GM18868 (cell line): Measurements from ENCODE around the gene NDUFA11.
"Not testable (repeated sequence)": the region's sequence is repeated elsewhere in the genome, so short reads cannot be mapped to it uniquely, and the experiment has no call there.

ENCODE experiments used
- ATAC-seq: cut with Tn5 transposase; IDR thresholded peaks from one replicate; pipeline ENCODE4 v1.9.1; 2021; ENCODE audit warnings: mild to moderate bottlenecking, moderate library complexity; ENCODE audit not compliant: unreplicated experiment

The NDUFA11 gene

DNA sequence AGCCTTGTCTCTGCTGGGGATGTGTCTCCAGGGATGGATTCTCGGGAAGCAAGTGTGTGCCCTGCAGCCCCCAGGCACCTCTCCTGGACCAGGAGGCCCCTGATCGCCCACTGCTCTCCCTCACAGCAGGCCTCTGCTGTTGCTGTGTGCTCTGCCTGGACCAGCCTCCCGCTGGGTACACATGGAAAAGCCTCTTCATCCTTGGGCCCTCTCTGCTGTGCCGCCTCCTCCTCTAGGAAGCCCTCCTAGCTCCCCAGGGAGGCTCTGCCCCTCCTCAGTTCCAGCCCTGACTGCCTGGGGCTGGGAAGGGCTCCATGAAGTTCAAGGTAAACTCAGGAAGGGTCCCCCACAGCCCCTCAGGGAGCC is 12.0 kb downstream of the NDUFA11 start:
- no peak for ATAC-seq

DNA sequence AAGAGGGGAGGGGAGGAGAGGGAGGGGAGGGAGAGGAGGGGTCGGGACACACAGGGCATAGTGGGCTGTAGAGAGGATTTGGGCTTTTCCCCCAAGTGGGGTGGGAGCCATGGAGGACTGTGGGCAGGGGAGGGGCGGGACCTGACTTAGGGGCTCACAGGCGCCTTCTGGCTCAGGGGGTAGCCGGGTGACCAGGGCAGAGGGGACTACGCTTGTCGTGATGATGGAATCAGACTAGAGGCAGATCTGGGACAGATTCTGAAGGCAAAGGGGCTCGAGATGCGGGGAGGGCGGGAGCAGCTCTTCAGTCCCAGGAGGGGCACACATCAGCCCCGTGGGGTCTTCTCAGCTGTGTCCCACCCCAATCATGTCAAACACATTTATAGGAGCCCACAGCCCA is 13.5 kb downstream of the NDUFA11 start:
- ATAC-seq = no peak

DNA sequence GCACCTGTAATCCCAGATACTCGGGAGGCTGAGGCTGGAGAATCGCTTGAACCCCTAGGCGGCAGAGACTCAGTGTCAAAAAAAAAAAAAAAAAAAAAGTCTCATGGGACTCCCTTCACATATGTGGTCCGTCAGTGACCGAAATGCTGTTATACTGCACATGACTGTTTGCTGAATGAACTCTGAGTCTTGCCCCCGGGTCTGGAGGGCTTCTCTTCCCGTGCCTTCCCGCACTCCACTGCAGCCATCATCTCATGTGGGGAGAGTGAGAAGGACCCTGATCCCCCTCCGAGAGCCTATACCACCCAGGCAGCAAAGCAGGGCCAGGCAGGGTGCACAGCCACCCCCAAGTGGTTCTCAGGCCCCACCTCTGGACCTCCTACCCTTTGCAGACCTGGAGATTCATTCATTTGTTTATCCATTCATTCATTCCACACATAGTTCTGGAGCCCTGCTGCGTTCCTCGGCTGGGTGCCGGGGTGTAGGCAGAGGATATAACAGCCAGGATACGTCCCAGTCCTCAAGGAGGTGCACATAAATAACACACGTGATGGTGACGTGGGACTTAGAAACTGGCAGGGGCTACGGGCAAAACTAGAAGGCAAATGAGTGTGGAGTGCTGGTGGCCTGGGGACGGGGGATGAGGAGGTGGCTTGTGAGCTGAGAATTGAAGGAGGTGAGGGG is 14.2 kb downstream of the NDUFA11 start:
- no peak for ATAC-seq

DNA sequence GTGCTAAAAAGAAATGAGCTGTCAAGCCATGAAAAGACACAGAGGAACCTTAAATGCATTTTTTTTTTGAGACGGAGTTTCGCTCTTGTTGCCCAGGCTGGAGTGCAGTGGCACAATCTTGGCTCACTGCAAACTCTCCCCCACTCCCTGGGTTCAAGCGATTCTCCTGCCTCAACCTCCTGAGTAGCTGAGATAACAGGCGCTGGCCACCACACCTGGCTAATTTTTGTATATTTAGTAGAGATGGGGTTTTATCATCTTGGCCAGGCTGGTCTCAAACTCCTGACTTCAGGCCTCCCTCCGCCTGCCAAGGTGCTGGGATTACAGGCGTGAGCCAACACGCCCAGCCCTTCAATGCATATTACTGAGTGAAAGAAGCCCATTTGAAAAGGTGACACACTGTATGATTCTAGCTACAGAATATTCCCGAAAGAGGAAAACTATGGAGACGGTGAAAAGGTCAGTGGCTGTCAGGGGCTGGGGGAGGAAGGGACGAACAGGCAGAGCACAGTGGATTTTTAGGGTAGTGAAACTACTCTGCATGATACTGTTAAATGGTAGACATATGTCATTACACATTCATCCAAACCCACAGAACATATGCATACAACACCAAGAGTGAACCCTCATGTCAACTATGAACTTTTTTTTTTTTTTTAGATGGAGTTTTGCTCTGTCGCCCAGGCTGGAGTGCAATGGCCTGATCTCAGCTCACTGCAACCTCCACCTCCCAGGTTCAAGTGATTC is 19.4 kb downstream of the NDUFA11 start:
- ATAC-seq = not testable (repeated sequence)

DNA sequence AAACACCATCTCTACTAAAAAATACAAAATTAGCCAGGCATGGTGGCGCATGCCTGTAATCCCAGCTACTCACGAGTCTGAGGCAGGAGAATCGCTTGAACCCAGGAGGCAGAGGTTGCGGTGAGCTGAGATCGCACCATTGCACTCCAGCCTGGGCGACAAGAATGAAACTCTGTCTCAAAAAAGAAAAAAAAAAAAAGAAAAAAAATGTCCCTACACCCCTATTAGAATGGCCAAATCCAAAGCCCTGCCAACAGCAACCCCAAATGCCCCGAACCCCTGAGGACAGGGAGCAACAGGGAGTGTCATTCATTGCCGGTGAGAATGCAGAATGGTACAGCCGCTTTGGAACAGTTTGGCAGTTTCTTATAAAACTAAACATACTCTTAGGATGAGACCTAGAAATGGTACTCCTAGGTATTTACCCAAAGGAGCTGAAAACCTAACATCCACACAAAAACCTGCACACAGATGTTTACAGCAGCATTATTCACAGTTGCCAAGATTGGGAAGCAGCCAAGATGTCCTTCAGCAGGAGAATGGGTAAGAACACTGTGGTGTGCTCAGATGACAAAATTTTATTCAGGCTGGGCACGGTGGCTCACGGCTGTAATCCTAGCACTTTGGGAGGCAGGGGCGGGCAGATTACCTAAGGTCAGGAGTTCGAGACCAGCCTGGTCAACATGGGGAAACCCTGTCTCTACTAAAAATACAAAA is 20.3 kb downstream of the NDUFA11 start:
- ATAC-seq = not testable (repeated sequence)

DNA sequence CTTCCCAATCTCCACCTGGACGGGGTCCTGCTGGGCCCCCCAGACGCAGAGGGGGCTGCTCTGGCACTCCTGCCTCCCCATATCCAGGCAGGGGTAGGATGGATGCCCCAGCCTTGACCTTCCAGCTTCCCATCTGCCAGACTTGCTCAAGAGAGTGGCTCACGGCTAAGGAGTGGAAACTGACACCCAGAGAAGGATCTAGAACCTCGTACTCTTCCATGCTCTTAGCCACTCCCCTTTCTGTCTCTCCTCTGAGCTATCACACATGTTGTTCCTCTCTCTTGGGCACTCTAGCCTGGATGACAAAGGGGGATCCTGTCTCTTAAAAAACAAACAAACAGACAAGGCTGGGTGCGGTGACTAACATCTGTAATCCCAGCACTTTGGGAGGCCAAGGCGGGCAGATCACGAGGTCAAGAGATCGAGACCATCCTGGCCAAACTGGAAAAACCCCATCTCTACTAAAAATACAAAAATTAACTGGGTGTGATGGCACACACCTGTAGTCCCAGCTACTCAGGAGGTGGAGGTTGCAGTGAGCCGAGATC is 21.1 kb downstream of the NDUFA11 start:
- no peak for ATAC-seq

DNA sequence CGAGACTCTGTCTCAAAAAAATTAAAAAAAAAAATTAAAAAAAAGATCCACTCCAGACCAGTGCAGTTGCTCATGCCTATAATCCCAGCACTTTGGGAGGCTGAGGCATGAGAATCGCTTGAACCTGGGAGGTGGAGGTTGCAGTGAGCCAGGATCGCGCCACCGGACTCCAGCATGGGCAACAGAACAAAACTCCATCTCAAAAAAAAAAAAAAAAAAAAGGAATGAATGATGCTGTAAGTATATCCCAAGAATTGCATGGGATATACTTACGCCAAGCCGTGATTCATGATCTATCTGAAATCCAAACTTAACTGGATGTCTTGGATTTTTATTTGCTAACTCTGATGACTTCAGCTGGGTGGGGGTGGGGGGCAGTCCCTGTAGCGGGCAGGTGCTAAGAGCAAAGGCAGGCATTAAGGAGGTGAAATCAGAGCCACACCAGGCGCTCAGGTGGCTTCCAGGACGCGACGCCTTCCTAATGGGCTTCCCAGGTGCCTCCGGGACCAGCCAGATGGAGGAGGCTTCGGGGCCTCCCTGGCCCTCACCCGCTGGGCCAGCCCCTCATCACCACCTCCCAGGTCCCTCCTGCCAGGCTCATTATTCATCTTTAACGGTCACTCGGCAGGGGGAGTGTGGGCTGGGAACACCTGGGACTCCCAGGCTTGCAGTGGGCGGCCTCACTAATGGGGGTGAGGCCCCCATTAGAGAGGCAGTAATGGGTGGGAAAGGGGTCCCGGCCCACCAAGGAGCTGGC is 21.9 kb downstream of the NDUFA11 start:
- no peak for ATAC-seq

DNA sequence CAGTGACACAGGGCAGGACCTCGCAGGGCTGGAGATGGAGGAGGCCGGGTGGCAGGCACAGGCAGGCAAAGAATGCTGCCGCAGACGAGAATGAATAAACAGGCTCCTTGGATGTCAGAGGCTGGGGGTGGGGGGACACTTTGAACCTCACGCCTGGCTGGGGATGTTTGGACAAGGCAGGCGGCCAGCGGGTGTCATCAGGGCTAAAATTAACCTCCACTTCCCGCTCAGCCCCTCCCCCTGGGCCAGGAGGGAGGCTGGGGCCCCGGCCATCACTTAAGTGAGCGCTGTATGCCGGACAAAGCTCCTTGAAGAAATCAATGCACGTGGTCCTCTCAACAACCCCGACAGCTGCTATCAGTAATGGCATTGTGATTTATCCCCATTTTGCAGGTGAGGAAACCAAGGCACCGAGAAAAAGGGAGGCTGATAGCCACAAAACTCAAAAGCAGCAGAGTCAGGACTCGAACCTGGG is 22.9 kb downstream of the NDUFA11 start:
- ATAC-seq = no peak

DNA sequence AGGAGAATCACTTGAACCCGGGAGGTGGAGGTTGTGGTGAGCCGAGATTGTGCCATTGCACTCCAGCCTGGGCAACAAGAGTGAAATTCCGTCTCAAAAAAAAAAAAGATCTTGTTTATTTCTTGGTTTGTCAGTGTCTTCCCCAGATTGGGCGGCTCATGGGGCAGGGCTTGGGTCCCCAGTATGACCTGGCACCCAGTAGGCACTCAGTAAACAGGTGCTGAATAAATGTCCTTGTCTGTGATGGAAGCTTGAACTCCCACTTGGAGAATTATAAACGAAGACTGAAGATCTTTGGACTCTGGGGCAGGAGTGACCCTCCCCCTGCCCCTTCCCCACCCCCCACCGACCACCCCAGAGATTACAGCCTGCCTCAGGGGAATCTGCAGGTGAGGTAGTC is 23.4 kb downstream of the NDUFA11 start:
- no peak for ATAC-seq

DNA sequence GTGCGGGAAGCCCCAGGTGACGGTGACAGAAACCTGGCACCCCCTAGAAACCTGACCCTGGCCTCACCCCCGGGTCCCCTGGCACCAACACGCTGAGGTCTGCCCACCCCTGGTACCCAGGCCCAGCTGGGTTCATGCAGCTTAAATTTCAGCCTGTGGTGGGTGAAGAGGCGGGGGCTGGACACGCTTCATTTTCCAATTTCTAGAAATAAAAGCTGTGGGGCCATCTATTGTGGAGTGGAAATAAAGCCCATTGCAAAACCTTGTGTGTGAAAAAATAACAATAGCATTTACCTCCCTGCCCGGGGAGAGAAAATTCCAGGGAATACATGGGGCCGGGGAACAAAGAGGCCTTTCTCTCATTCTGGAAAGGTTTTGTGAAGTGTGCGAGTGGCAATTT is 25.7 kb downstream of the NDUFA11 start:
- no peak for ATAC-seq

DNA sequence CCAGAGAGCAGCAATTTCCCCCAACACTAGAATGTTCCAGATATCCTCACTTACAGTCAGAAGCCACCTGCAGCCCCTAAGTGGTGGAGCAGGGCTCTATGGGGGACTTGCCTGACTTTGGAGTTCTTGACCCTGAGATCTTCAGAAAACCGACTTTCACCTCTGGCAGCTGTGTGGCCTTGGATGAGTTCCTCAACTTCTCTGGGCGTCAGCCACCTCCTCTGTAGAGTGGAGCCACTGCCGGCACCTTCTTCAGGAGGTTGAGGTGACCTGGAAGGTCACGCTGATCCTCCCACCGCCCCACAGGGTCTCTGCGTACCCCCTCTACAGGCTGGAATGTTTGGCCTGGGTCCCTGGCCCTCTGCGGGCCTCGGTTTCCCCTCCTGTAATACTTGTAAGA is 26.2 kb downstream of the NDUFA11 start:
- no peak for ATAC-seq

DNA sequence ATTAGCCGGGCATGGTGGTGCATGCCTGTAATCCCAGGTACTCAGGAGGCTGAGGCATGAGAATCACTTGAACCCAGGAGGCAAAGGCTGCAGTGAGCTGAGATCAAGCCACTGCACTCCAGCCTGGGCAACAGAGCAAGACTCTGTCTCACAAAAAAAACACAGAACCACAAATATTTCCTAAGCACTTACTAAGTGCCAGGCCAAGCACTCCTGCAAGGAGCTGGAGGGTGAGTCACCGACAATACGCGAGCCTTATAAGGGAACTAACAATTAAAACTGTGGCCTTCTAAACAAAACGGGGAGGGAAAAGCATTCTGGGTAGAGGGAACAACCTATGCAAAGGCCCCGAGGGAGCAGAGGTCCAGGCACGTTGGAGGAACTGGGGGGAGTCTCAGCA is 29.1 kb downstream of the NDUFA11 start:
- not testable (repeated sequence) for ATAC-seq

DNA sequence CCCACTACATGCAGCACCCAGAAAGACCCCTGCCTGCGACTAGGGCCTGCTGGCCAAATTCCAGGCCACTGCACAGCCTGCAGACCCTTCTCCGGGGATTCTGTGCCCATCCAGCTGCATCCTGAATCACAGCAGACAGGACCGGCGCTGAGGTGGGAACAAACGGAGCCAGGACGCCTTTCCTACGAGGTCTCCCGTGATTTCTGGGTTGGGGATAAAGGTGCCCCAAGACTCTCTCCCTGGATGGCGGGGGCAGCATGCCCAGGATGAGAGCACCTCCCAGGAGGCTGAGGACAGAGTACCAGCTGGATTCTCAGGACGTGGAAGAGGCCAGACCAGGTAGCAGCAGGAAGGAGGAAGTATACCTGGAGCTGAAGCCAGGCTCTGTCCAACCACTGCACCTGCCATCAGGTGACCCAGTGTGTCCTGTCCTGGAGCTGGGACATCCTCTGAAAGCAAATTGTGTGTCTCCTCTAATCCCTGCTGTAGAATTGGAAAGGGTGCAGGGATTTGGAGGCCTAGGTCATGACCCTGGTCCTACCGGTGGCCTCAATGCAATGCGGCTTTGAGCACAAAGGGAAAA is 29.9 kb downstream of the NDUFA11 start:
- no peak for ATAC-seq

DNA sequence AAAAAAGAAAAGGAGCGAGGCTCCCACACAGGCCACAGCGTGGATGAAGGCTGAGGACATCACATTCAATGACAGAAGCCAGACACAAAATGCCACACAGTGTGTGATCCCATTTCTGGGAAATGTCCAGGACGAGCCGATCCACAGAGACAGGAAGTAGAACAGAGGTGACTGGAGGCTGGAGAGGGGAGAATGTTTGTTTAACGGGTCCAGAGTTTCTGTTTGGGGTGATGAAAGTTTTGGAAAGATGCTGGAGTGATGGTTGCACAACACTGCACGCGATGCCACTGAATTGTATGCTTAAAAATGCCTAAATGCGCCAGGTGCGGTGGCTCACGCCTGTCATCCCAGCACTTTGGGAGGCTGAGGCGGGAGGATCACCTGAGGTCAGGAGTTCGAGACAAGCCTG is 32.6 kb downstream of the NDUFA11 start:
- ATAC-seq = no peak

DNA sequence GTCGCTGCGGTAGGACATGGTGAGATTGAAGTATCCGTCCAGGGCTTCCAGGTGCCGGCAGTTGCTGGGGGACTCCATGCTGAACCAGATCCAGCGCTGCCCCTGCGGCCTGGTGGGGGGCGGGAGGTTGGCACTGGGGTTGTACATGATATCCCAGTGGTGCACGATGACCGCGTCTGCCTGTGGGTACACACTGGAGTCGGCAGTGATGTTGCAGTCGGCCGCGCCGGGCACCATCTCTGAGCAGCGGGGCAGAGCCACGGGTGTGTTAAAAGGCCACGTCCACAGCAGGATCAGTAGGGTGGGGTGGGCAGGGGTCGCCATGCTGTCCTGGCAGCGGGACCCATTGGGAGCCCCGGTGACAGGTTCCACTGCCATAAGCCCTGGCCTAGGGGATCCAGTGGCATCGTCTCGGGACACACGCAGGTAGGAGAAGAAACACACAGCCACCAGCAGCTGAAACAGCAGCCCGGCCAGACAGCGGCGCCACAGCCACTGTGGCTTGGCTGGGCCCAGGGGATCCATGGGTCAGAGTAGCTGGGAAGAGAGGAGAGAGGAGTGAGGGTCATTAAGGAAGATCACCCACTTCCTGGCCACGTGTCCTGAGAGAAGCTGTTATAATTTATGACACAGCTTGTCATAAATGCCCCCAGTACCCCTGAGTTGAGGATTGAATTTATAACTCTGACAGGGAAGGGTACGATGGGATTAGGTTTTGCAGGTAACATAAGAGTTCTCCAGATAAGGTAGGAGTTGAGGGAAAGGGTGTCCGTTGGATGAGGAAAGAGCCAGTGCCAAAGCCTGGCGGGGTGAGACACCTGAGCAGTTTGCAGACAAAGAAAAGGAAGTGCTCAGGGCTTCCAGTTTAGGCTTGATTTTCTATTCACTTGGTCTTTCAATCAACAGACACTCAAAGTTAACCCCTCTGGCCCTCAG is 36.1 kb downstream of the NDUFA11 start:
- ATAC-seq = no peak

DNA sequence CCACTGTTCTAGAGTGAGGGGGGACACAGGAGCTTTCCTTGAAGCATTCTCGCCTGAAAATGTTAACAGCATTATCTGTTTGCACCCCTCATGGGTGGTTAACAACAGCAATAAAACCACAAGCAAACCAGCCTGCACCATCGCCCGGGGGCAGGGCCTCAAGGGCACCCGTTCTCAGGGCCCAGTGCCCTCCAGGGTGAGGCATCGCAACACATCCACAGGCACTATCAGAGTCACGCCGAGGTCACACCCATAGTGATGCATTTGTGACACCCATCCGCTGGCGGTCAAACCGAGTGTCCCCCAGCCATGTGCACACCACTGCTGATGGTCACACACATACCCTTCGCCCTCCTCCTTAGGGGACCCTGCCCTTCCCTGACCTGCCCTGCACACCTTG is 37.8 kb downstream of the NDUFA11 start:
- no peak for ATAC-seq

DNA sequence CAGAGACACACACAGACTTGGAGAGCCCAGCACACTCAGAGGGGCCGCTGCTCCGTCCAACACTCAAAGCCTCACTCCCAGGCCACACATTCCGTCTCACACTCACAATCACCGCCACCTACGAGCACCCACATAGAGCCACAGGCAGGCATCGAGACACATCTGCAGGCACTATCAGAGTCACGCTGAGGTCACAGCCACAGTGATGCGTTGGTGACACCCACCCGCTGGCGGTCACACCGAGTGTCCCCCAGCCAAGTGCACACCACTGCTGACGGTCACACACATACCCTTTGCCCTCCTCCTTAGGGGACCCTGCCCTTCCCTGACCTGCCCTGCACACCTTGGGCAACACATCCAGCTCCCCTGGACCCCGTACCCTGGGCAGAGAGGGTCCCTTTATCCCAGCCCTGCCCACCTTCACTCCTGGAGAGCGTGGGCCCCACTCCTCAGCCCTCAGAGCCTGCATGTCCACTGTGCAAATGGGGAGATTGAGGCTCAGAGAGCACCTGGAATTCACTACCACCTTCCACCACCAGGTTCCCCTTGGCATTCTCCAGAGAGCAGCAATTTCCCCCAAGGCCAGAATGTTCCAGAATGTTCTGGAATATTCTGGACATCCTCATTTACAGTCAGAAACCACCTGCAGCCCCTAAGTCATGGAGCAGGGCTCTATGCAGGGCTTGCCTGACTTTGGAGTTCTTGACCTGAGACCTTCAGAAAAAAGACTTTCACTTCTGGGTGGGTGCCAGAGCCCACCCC is 38.7 kb downstream of the NDUFA11 start:
- ATAC-seq = no peak

DNA sequence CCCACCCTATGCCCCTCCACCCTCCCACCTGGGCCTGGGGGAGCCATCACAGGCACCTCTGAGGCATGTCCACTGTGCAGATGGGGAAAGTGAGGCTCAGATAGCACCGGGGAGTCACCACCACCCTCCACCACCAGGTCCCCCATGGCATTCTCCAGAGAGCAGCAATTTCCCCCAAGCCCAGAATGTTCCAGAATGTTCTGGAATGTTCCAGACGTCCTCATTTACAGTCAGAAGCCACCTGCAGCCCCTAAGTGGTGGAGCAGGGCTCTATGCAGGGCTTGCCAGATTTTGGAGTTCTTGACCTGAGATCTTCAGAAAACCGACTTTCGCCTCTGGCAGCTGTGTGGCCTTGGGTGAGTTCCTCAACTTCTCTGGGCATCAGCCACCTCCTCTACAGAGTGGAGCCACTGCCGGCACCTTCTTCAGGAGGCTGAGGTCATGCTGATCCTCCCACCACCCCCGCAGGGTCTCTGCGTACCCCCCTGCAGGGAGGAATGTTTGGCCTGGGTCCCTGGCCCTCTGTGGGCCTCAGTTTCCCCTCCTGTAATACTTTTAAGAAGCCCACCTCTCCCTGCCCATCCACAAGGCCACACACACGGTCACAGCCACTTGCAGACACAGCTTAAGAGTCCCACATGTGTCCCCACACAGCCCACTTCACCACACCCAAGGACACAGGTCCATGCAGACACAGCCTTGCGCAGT is 39.4 kb downstream of the NDUFA11 start:
- ATAC-seq = no peak
